Measurements from ENCODE around the gene ANKS1B. TPM values are rescaled to one million over a fixed set of nuclear protein-coding genes. Genes with fewer than 3 reads are reported as not detected.

The ANKS1B gene
- total RNA-seq, 1 experiment from 2014 or later = 0.54 TPM

DNA sequence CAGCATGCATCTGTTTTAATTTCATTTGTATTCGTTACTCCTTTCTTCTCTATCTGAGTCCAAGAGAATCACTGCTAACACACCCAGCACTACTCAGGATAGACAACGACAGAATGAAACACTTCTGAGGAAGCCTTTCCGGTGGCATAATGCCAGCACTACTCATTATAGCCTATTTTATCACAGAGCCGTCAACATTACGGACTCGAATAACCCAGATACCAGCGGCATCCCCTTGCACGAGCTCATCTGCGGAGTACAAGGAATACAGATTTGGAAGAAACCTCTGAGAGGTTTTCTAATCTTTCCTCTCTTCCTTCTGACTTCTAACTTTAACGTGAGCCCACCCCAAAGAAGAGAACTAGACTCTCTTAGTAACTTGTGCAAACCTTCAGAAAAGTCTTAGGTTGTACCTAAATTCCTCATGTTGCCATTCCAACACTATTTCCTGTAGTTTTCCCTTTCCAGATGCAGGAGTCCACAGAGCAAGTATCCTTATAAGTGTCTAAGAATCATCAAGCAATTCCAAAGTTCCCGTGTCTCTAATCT lies 1091.5 kb downstream of the ANKS1B start (continued):
- TF ChIP-seq, protein P1, sequence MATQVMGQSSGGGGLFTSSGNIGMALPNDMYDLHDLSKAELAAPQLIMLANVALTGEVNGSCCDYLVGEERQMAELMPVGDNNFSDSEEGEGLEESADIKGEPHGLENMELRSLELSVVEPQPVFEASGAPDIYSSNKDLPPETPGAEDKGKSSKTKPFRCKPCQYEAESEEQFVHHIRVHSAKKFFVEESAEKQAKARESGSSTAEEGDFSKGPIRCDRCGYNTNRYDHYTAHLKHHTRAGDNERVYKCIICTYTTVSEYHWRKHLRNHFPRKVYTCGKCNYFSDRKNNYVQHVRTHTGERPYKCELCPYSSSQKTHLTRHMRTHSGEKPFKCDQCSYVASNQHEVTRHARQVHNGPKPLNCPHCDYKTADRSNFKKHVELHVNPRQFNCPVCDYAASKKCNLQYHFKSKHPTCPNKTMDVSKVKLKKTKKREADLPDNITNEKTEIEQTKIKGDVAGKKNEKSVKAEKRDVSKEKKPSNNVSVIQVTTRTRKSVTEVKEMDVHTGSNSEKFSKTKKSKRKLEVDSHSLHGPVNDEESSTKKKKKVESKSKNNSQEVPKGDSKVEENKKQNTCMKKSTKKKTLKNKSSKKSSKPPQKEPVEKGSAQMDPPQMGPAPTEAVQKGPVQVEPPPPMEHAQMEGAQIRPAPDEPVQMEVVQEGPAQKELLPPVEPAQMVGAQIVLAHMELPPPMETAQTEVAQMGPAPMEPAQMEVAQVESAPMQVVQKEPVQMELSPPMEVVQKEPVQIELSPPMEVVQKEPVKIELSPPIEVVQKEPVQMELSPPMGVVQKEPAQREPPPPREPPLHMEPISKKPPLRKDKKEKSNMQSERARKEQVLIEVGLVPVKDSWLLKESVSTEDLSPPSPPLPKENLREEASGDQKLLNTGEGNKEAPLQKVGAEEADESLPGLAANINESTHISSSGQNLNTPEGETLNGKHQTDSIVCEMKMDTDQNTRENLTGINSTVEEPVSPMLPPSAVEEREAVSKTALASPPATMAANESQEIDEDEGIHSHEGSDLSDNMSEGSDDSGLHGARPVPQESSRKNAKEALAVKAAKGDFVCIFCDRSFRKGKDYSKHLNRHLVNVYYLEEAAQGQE (IDR thresholded peaks at IDR 0.05; ENCODE audit: low read depth) = no peak

DNA sequence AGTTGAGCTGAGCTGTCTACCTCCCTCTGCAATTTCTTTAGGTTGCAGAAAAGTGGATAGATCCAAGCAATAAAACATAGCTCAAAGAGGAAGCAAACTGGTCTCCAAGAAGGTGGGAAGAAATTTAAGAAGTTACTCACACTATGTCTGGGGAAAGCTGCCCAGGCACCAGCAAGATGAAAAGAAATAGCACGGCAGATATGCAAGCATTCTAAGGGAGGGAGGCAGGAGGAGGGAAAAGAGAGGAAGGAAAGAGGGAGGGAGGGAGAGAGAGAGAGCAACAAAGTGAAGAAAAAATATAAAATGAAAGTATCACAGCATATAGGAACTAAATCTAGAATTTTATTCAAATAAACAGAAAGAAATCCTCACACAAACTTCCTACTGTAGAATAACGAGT lies 1099.0 kb downstream of the ANKS1B start:
- intact Hi-C loops (cut with micrococcal nuclease) = no loop called here
- ChIA-PET CTCF (no interaction called here), RAD21 (ENCODE audit: low non-redundant PET in 1 of 2, low total read pairs in 2 of 2, uncharacterized antibody in 2 of 2, unreplicated experiment in 2 of 2) (no interaction called here), POLR2A (no interaction called here)
- no TSS peak for BruUV-seq (replicated peaks)
- Histone ChIP-seq H3K4me3 (replicated peaks in 1 of 2; ENCODE audit: low read depth in 1 of 2, low read length in 2 of 2) (no peak overlapping the region), H3K27me3 (ENCODE audit: insufficient read depth, low read length) (peaks cover 56% of the 10 kb centered on the region), H2AFZ (ENCODE audit: low read depth, low read length, poor library complexity, severe bottlenecking) (no peak overlapping the region), H3K4me1 (ENCODE audit: control insufficient read depth in 1 of 2, insufficient read depth in 2 of 2, low read length in 2 of 2) (no peaks in the 10 kb centered on the region), H3K79me2 (ENCODE audit: insufficient read depth, low read length) (no peaks in the 10 kb centered on the region), H3K9me3 (ENCODE audit: control insufficient read depth in 1 of 2, insufficient read depth in 1 of 2, low read depth in 1 of 2, low read length in 2 of 2) (no peaks in the 10 kb centered on the region), H3K4me2 (ENCODE audit: low read length) (no peak overlapping the region), H3K9me2 (ENCODE audit: insufficient read depth) (no peaks in the 10 kb centered on the region), H3K36me3 (ENCODE audit: control insufficient read depth in 1 of 2, insufficient read depth in 2 of 2, low read length in 2 of 2) (no peaks in the 10 kb centered on the region), H3K9ac (ENCODE audit: low read length) (no peak overlapping the region), H3K27ac (ENCODE audit: low read depth, low read length) (no peak overlapping the region), H4K20me1 (ENCODE audit: insufficient read depth) (no peaks in the 10 kb centered on the region)
- TF ChIP-seq RAD21 (IDR thresholded peaks at IDR 0.05; ENCODE audit: low read depth) = no peak
- DNase-seq (ENCODE audit: low read depth, low spot score) = no peak
- ATAC-seq = no peak

DNA sequence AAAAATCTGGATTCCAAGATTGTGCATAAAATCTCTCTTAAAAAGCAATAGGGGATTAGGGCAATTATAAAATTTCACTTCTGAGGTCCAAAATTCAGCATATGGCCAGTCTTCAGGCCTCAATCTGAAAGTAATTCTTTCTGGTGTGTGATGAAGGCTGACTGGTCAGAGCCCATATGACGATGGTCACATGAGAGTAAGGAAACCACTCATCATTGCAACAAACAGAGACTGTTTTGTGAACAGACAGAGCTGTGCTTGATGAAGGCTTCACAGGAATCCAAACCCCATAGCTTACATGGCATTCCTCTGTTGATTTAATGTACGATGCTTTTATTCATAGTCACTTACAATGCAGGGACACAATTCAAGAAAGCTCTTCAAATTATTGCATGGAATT lies 1101.5 kb downstream of the ANKS1B start:
- no peak for DNase-seq (ENCODE audit: low read depth, low spot score)
- Histone ChIP-seq H3K36me3 (ENCODE audit: control insufficient read depth in 1 of 2, insufficient read depth in 2 of 2, low read length in 2 of 2) (no peaks in the 10 kb centered on the region), H3K4me3 (replicated peaks in 1 of 2; ENCODE audit: low read depth in 1 of 2, low read length in 2 of 2) (no peak overlapping the region), H3K27me3 (ENCODE audit: insufficient read depth, low read length) (peaks cover 54% of the 10 kb centered on the region), H3K9me2 (ENCODE audit: insufficient read depth) (no peaks in the 10 kb centered on the region), H3K9ac (ENCODE audit: low read length) (no peak overlapping the region), H4K20me1 (ENCODE audit: insufficient read depth) (no peaks in the 10 kb centered on the region), H3K9me3 (ENCODE audit: control insufficient read depth in 1 of 2, insufficient read depth in 1 of 2, low read depth in 1 of 2, low read length in 2 of 2) (no peaks in the 10 kb centered on the region), H3K79me2 (ENCODE audit: insufficient read depth, low read length) (no peaks in the 10 kb centered on the region), H3K27ac (ENCODE audit: low read depth, low read length) (no peak overlapping the region), H3K4me2 (ENCODE audit: low read length) (no peak overlapping the region), H2AFZ (ENCODE audit: low read depth, low read length, poor library complexity, severe bottlenecking) (no peak overlapping the region), H3K4me1 (ENCODE audit: control insufficient read depth in 1 of 2, insufficient read depth in 2 of 2, low read length in 2 of 2) (no peaks in the 10 kb centered on the region)
- CTCF ChIA-PET = no interaction called here
- BruUV-seq (replicated peaks) = no TSS peak
- intact Hi-C loops (cut with micrococcal nuclease) = no loop called here
- TF ChIP-seq EGR1 (IDR thresholded peaks at IDR 0.05; ENCODE audit: low read depth) = no peak
- TF ChIP-seq CEBPB (IDR thresholded peaks at IDR 0.05; ENCODE audit: low read depth) = no peak
- TF ChIP-seq POLR2AphosphoS5 (IDR thresholded peaks at IDR 0.05; ENCODE audit: low read depth, low read length) = no peak
- TF ChIP-seq ZNF274 (IDR thresholded peaks at IDR 0.05; ENCODE audit: low read depth, low read length) = no peak
- TF ChIP-seq EZH2 (IDR thresholded peaks at IDR 0.05) = no peak
- TF ChIP-seq YY1 (IDR thresholded peaks at IDR 0.05; ENCODE audit: extremely low read depth, insufficient replicate concordance, low read depth, low read length) = no peak
- no peak for TF ChIP-seq FOSL1 (IDR thresholded peaks at IDR 0.05; ENCODE audit: low read depth)
- RAD21 ChIA-PET (ENCODE audit: low non-redundant PET in 1 of 2, low total read pairs in 2 of 2, uncharacterized antibody in 2 of 2, unreplicated experiment in 2 of 2) = no interaction called here
- POLR2A ChIA-PET = no interaction called here
- ATAC-seq = no peak

Measured in HCT116 (cell line).